GM12878 (cell line): ENCODE data around the gene SLC23A2. TPM values are rescaled to one million over a fixed set of nuclear protein-coding genes. Genes with fewer than 3 reads are reported as not detected.
A peak's percentile ranks its signal among the peaks of the same experiment; 100 is the strongest.

Experiments
- BACH1 ChIP-seq: fragments of 450-650 bp; IDR thresholded peaks from 2 replicates; pipeline ENCODE4 v1.6.1; 2017; ENCODE audit warnings: mild to moderate bottlenecking, borderline replicate concordance
- BCLAF1 ChIP-seq: fragments of 450-650 bp; IDR thresholded peaks from 2 replicates; pipeline ENCODE4 v1.6.1; 2017; ENCODE audit warnings: antibody characterized with exemption, mild to moderate bottlenecking, moderate library complexity
- BHLHE40 ChIP-seq, 2 experiments: fragments of 450-650 bp in 1 of 2; IDR thresholded peaks; 2 replicates each; pipeline ENCODE4 v1.6.1; 2011 to 2017; ENCODE audit warnings: low read depth in 2 of 2, borderline replicate concordance in 1 of 2, improper control_type of control experiment in 1 of 2, low read length in 1 of 2, mild to moderate bottlenecking in 1 of 2
- CBX5 ChIP-seq: sonication (generic); IDR thresholded peaks from 2 replicates; pipeline ENCODE4 v1.6.1; 2016; ENCODE audit warnings: low read depth, moderate library complexity, mild to moderate bottlenecking, inconsistent platforms
- CUX1 ChIP-seq: IDR thresholded peaks from 2 replicates; pipeline ENCODE4 v1.6.1; 2012; ENCODE audit warnings: improper control_type of control experiment, low read depth, low read length; ENCODE audit not compliant: insufficient replicate concordance
- DPF2 ChIP-seq: fragments of 450-650 bp; IDR thresholded peaks from 2 replicates; pipeline ENCODE4 v1.6.1; 2017; ENCODE audit warnings: mild to moderate bottlenecking
- ETV6 ChIP-seq, 2 experiments: fragments of 450-650 bp in 1 of 2; IDR thresholded peaks in 1 of 2; conservative IDR thresholded peaks in 1 of 2; 2 replicates each; pipeline ENCODE4 v1.6.1; 2014; ENCODE audit warnings: antibody characterized with exemption in 1 of 2, borderline replicate concordance in 1 of 2, low read depth in 1 of 2, mild to moderate bottlenecking in 1 of 2, moderate library complexity in 1 of 2
- HSF1 ChIP-seq: fragments of 150-350 bp; IDR thresholded peaks from 2 replicates; pipeline ENCODE4 v1.6.1; 2014; ENCODE audit warnings: mild to moderate bottlenecking, low read depth, low read length
- JUNB ChIP-seq: IDR thresholded peaks from 2 replicates; pipeline ENCODE4 v1.6.1; 2016; ENCODE audit warnings: antibody characterized with exemption, mild to moderate bottlenecking
- NR2C2 ChIP-seq: IDR thresholded peaks from 2 replicates; pipeline ENCODE4 v1.6.1; 2011; ENCODE audit warnings: borderline replicate concordance, low read depth; ENCODE audit not compliant: control insufficient read depth, insufficient read length
- NR2F1 ChIP-seq: fragments of 450-650 bp; conservative IDR thresholded peaks from 2 replicates; pipeline ENCODE4 v1.6.1; 2017; ENCODE audit warnings: mild to moderate bottlenecking
- POU2F2 ChIP-seq: IDR thresholded peaks from 3 replicates; pipeline ENCODE4 v1.6.1; 2011; ENCODE audit warnings: low read depth, mild to moderate bottlenecking, low read length, borderline replicate concordance
- RUNX3 ChIP-seq: IDR thresholded peaks from 2 replicates; pipeline ENCODE4 v1.6.1; 2012; ENCODE audit warnings: low read length, inconsistent platforms
- SMAD5 ChIP-seq: IDR thresholded peaks from 2 replicates; pipeline ENCODE4 v1.6.1; 2016; ENCODE audit warnings: antibody characterized with exemption, low read depth
- SREBF1 ChIP-seq: IDR thresholded peaks from 2 replicates; pipeline ENCODE4 v1.6.1; 2012; ENCODE audit warnings: mild to moderate bottlenecking, low read length
- SRF ChIP-seq, 2 experiments: IDR thresholded peaks; 2 replicates each; pipeline ENCODE4 v1.6.1; 2011; ENCODE audit warnings: low read depth in 2 of 2, low read length in 2 of 2, mild to moderate bottlenecking in 1 of 2, moderate library complexity in 1 of 2
- ZBTB33 ChIP-seq: fragments of 450-650 bp; IDR thresholded peaks from 2 replicates; pipeline ENCODE4 v1.6.1; 2017; ENCODE audit warnings: mild to moderate bottlenecking
- ZNF274 ChIP-seq: IDR thresholded peaks from one replicate; pipeline ENCODE4 v1.8.0; 2011; ENCODE audit not compliant: insufficient read length, insufficient read depth
- polyA plus RNA-seq, 11 experiments: library from polyadenylated mRNA; depleted of rRNA in 4 of 11; unstranded in 6 of 11; stranded (reverse) in 5 of 11; fragments of >200 nt; fragmentation: Nextera tagmentation in 4 of 11; fragmentation: Illumina TruSeq in 1 of 11; extraction: Ambion mirVana in 4 of 11; extraction: Trizol in 1 of 11; gene quantifications; 1 replicate in 1 of 11; 2 replicates in 10 of 11; pipeline versions ENCODE4 v1.2.1 to v1.2.3, GENCODE V29; 2011 to 2016; ENCODE audit warnings: inconsistent platforms in 2 of 11, missing spikeins in 2 of 11, low read depth in 1 of 11
- total RNA-seq, 4 experiments: library from RNA; depleted of rRNA in 3 of 4; stranded (reverse); fragments of >200 nt in 3 of 4; fragmentation: Illumina TruSeq in 1 of 4; extraction: Trizol in 1 of 4; gene quantifications; 2 replicates each; pipeline versions ENCODE4 v1.2.1 to v1.2.3, GENCODE V29; 2013 to 2021

The SLC23A2 gene
- total and polyA plus RNA-seq, 10 of the 15 experiments (the other 5 are each of a cell fraction or from before 2014, with no cell fraction given), result 4.4 to 56.1 (median 35.5) TPM

GRCh38 chr20:4814696-4815252 is 186.5 kb downstream of the SLC23A2 start (continued):
- TF ChIP-seq CUX1 (no peak), HSF1 (no peak), NR2C2 (no peak), NR2F1 (peak; percentile 74), ZBTB33 (no peak), BCLAF1 (no peak), ETV6 (conservative IDR thresholded peaks at IDR 0.05 in 1 of 2, IDR thresholded peaks at IDR 0.05 in 1 of 2; ENCODE audit: borderline replicate concordance in 1 of 2, low read depth in 1 of 2) (peak in 1 of 2 experiments; percentile 44; a peak in 2 of 4 replicates), POU2F2 (no peak; the same call in 2 of the 3 replicates), BACH1 (peak; percentile 52; the same call in 1 of the 2 replicates), DPF2 (peak; percentile 83), CBX5 (no peak), JUNB (no peak; the same call in 1 of the 2 replicates), RUNX3 (no peak), SRF (IDR thresholded peaks at IDR 0.05; ENCODE audit: low read depth in 2 of 2, low read length in 2 of 2) (no peak), SREBF1 (no peak), SMAD5 (peak; percentile 57), BHLHE40 (IDR thresholded peaks at IDR 0.05; ENCODE audit: borderline replicate concordance in 1 of 2, low read depth in 2 of 2, low read length in 1 of 2) (peak; percentile 89 to 98), ZNF274 (no peak)
